Measurements from ENCODE around the gene FAM193A.

GRCh38 chr4:2647403-2648158 is 111.1 kb downstream of the FAM193A start:
- TF ChIP-seq CTCF (IDR thresholded peaks at IDR 0.05) (no peak), EZH2 (IDR thresholded peaks at IDR 0.05; ENCODE audit: borderline replicate concordance, insufficient read depth, low read depth, low read length, poor library complexity, severe bottlenecking) (no peak)

Measured in B cell (primary cell).